Activated CD4-positive, alpha-beta T cell treated with anti-CD3 and anti-CD28 coated beads, Interleukin-2, amount 50 U/mL, for 24 hours (primary cell): Measurements from ENCODE around the gene MEIKIN.

Experiments used
- DNase-seq, 2 donors: peaks; one replicate each; pipeline ENCODE4 v3.0.0-alpha.2; 2020; ENCODE audit warnings: low read depth in 1 of 2, low spot score in 1 of 2

Gene MEIKIN

DNA sequence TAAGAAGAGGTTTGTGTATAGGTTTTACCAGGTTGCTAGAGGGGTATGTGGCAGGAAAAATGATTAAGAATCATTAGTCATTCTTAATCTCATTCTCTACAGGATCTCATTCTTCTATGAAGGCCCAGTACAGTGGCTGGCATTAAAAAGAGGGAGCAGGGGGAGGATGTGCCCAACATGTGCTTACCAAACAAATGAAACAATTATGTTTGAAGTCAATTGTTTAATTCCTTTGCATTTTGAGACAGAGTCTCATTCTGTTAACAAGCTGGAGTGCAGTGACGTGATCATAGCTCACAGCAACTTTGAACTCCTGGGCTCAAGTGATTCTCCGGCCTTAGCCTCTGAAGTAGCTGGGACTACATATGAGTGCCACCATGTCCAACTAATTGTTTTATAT lies 171.7 kb downstream of the MEIKIN start:
- DNase-seq, result no peak

DNA sequence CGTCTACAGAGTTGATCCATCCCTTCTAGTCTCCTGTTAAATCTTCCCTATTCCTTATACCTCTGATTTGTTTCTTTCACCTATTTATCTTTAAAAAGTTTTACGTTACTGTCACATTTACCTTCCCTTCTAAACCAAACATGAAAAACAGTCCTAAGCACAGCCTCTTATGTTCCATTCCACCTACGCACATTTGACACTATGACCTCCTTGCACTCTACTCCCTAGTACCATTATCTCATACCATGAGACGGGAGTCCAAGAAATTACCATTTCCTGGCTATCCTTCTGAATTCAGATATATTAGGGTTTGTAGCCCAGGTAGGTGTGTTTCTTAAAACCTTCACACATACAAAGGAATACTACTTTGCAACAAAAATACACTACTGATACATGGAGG lies 173.8 kb downstream of the MEIKIN start:
- DNase-seq, result no peak

DNA sequence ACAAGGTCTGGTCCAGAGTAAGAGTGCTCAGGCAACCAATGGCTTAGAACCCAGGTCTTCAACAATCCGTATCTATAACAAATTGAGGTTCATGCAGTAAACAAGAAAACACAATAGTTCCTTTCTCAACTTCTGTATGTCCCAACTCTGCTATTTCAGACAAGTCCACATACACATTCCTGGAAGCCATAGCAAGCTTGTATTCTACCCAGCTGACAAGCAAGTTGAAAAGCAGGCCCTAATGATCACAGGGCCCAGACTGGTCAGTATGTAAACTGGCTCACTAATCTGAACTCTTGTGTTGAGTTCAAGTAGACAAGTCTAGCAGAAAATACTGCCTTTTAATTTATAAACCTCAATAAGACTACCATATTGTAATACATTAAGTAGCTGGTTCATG lies 175.5 kb downstream of the MEIKIN start:
- no peak for DNase-seq

DNA sequence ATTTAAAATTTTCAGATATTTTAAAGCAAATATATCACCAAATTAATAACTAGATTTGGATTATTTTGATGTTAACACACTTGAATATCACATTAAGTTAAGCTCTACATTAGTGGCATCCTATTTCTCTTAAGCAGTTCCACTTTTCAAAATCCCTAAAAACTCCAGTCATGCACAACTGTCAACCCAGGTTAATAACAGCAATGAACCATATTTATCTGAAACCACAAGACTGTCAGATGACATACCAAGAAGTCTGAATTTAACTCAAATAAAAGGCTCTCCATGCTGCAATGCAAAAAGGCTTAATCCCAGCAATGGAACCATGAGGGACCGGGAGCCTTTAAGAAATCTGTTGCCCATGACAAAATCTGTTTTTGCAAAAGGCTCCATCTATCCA lies 176.1 kb downstream of the MEIKIN start:
- DNase-seq, result no peak

DNA sequence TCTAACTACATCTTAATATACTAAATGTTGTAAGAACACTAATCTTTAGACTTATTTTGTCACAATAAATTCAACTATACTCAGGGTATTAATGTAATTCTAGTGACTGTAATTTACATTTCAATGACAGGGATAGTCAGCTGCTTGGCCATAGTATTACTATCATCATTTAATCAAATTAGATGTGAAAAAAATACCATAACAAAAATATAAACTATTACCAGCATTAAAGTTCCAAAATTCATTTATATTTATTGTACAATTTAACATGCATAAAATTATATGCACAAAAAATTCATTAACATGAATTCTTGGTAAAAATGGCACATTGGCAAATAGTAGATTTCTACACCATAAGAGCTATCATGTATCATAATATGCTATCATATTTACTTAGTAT lies 177.6 kb downstream of the MEIKIN start:
- no peak for DNase-seq

DNA sequence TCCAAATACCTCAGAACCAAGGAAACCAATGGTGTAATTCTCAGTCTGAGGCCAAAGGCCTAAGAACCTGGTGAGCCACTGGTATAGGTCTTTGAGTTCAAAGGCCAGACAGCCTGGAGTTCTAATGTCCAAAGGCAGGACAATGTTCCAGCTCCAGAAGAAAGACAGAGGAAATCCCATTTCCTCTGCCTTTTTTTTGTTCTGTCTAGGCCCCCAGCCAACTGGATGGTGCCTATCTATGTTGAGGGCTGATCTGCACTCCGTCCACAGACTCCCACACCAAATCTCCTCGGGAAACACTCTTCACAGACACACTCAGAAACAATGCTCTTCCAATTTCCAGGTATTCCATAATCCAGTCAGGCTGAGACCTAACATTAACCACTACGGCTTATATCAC lies 178.8 kb downstream of the MEIKIN start:
- DNase-seq, result no peak

DNA sequence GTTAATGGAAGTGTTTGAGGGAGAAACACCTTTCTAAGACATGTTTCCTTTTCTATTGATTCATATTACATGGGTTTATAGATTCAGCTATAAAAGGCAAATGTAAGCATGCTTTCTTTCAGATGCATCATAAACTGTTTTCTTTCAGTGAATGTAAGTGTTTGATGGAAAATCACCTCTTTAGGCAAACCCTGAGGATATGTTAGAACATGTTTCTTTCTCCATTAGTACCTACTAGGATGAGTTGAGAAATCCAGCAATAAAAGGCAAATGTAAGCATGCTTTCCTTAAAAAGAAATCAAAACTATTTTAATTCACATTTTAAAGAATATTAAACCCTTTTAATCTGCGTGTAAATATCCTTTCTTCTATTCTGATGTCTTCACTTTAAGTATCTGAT lies 180.2 kb downstream of the MEIKIN start:
- DNase-seq, result no peak

DNA sequence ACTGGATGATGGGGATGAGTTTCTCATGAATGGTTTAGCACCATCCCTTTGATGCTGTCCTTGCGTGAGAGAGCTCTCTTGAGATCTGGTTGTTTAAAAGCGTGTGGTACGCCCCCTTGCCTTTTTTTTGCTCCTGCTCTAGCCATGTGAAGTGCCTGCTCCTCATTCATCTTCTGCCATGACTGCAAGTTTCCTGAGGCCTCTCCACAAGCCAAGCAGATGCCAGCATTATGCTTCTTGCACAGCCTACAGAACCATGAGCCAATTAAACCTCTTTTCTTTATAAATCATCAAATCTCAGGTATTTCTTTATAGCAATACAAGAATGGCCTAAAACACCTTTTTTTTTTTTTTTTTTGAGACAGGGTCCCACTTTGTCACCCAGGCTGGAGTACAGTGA lies 181.5 kb downstream of the MEIKIN start:
- DNase-seq, result no peak

DNA sequence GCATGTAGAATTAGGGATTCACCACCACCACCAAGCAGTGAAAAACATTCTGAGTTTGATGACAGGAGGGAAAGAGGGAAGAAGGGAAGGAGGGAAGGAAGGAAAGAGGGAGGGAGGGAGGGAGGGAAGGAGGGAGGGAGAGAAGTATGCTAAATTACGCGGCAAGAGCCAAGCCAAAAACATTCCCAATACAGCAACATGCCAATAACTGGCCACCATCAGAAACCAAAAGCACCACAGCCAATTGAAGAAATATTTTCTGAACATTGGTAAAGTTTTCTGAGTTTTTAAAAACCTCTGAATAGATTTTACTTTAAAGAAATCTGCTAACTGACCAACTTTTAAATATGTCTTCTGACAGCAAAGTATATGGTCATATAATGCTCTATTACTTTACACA lies 184.7 kb downstream of the MEIKIN start:
- no peak for DNase-seq

DNA sequence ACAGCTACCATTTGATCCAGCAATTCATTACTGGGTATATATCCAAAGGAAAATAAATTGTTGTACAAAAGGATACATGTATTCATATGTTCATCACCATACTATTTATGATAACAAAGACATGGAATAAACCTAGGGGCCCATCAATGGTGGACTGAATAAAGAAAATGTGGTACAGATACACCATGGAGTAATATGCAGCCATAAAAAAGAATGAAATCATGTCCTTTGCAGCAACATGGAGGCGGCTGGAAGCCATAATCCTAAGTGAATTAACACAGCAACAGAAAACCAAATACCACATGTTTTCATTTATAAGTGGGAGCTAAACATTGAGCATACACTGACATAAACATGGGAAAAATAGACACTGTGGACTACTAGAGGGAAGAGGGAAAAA lies 185.8 kb downstream of the MEIKIN start:
- DNase-seq, result no peak

DNA sequence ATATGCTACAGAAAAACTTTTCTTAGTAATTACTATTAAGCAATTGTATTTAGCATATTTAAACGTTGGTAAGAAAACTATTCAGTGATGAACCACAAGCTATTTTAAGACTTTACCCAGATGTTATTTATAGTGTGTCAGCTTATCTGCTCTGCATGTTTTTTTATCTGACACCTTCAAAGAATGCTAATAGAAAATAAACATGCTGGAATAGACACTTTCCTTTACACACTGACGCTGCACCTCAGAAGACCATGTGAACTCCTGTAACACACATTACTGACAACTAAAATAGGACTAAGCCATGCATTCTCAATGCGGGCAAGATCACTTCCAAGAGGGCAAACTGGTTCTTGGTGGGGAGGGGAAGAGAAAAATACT lies 187.0 kb downstream of the MEIKIN start:
- DNase-seq, result no peak

DNA sequence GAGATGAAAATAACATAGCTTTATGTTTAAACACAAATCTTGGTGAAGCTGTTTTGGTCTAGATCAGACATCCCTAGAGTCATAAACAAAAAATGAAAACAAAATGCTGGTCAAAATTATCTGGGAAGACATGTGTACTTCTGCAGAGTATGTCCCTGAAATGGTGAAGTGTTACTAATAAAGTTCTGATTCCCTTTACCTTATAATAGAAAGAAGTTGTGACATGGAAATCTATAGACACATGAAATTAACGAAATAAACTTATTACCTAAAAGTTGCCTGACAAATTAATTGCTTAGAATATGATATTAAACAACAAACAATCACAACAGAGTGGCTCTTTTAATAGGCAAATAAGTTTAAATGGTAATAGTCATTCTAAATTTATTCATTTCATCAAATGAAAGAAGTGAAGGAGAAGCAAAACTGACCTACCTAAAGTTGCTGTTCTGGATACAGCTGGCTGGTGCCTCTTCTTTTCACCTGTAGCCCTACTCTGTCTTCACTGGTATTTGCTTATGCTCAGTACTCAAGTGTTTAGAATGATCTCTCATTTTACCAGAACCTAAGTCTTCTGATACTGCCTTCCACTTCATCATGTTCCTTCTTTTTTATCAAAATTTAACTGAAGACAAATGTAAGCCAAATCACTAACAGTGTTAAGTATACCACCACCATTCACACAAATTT lies 187.5 kb downstream of the MEIKIN start:
- DNase-seq, result no peak
